Hematopoietic multipotent progenitor cell treated with erythropoietin and hydrocortisone succinate and interleukin-3 and kit ligand, for 4 days (in vitro differentiated cells): Measurements from ENCODE around the gene CLASP1.

Experiments
- DNase-seq: peaks from one replicate; pipeline ENCODE4 v3.0.0-alpha.2; 2015

The CLASP1 gene

GRCh38 chr2:121613152-121613551, 36.1 kb downstream of the CLASP1 start:
- DNase-seq, result no peak

GRCh38 chr2:121611730-121612705, 37.2 kb downstream of the CLASP1 start:
- DNase-seq, result peak; percentile 90

- DNase-seq, result peak; percentile 66
Measured at GRCh38 chr2:121611048-121611649, 38.1 kb downstream of the CLASP1 start.

GRCh38 chr2:121610487-121610874, 38.8 kb downstream of the CLASP1 start:
- DNase-seq, result peak; percentile 38

- no peak for DNase-seq
Measured at GRCh38 chr2:121608967-121609366, 40.3 kb downstream of the CLASP1 start.

GRCh38 chr2:121608367-121608766, 40.9 kb downstream of the CLASP1 start:
- DNase-seq, result no peak

GRCh38 chr2:121605820-121606733, 43.2 kb downstream of the CLASP1 start:
- no peak for DNase-seq

GRCh38 chr2:121603185-121603584, 46.1 kb downstream of the CLASP1 start:
- no peak for DNase-seq

- no peak for DNase-seq
Measured at GRCh38 chr2:121599963-121600651, 49.2 kb downstream of the CLASP1 start.

- DNase-seq, result no peak
Measured at GRCh38 chr2:121598087-121598486, 51.2 kb downstream of the CLASP1 start.

- peak; percentile 94 for DNase-seq
Measured at GRCh38 chr2:121596221-121597080, 52.8 kb downstream of the CLASP1 start.

- peak; percentile 44 for DNase-seq
Measured at GRCh38 chr2:121595012-121595891, 54.0 kb downstream of the CLASP1 start.

GRCh38 chr2:121591199-121591598, 58.1 kb downstream of the CLASP1 start:
- peak; percentile 20 for DNase-seq

GRCh38 chr2:121588357-121588756, 60.9 kb downstream of the CLASP1 start:
- no peak for DNase-seq

- DNase-seq, result no peak
Measured at GRCh38 chr2:121587131-121587530, 62.1 kb downstream of the CLASP1 start.

- no peak for DNase-seq
Measured at GRCh38 chr2:121584741-121585140, 64.5 kb downstream of the CLASP1 start.

- DNase-seq, result peak; percentile 43
Measured at GRCh38 chr2:121583555-121583954, 65.7 kb downstream of the CLASP1 start.

GRCh38 chr2:121582272-121582671, 67.0 kb downstream of the CLASP1 start:
- no peak for DNase-seq

GRCh38 chr2:121579309-121579708, 70.0 kb downstream of the CLASP1 start:
- DNase-seq, result no peak

- DNase-seq, result no peak
Measured at GRCh38 chr2:121577381-121577780, 71.9 kb downstream of the CLASP1 start.
